GM12875 (cell line): Measurements from ENCODE around the gene CLCN2.

Experiments
- H3K4me3 ChIP-seq: one replicate; pipeline ENCODE4 v1.5.1; 2011; ENCODE audit warnings: low read depth, low read length, control low read depth
- TF ChIP-seq, protein P1 (sequence below): IDR thresholded peaks from 2 replicates; pipeline ENCODE4 v1.5.1; 2011; ENCODE audit warnings: low read depth, mild to moderate bottlenecking, control low read depth, inconsistent platforms, low read length, moderate library complexity, borderline replicate concordance; ENCODE audit not compliant: insufficient read depth

Gene CLCN2

DNA sequence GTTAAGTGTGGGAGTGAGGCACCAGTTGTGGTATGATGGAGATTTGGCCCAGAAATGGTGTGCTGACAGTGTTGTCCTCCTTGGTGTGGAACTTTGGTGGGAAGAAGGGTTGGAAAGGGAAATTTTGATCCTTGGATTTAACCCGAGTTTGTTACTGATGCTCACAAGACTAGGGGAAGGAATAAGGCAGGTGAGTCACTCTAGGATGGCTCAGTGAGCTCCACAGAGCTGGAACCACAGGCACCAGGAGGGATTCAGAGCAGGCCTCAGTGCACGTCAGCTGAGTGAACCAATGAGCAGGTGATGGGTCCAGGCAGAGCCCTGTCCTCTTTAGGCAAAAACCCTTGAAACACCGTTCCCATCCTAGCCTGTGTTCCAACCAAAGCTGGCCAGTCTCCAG, 29.9 kb upstream of the CLCN2 start:
- TF ChIP-seq, protein P1, sequence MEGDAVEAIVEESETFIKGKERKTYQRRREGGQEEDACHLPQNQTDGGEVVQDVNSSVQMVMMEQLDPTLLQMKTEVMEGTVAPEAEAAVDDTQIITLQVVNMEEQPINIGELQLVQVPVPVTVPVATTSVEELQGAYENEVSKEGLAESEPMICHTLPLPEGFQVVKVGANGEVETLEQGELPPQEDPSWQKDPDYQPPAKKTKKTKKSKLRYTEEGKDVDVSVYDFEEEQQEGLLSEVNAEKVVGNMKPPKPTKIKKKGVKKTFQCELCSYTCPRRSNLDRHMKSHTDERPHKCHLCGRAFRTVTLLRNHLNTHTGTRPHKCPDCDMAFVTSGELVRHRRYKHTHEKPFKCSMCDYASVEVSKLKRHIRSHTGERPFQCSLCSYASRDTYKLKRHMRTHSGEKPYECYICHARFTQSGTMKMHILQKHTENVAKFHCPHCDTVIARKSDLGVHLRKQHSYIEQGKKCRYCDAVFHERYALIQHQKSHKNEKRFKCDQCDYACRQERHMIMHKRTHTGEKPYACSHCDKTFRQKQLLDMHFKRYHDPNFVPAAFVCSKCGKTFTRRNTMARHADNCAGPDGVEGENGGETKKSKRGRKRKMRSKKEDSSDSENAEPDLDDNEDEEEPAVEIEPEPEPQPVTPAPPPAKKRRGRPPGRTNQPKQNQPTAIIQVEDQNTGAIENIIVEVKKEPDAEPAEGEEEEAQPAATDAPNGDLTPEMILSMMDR = no peak
- H3K4me3 ChIP-seq = no peak overlapping the region

DNA sequence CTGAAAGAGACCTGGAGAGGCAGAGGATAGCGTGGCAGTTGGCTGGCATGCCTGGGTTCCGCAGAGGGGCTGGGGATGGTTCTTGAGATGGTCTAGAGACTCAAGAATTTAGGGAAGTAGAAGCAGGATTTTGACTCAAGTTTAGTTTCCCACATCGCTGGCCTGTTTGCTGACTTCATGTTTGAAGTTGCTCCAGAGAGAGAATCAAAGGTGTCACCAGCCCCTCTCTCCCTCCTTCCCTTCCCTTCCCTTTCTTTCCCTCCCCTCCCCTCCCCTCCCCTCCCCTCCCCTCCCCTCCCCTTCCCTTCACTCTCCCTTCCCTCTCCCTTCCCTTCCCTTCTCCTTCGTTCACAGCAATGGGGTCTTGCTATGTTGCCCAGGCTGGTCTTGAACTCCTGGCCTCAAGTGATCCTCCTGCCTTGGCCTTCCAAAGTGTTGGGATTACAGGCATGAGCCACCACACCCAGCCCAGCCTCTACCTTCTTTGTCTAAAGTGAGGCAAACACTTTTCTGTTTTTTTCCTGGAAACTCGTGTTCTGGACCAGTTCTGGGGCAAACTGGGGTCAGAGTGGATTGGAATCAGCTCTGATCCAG, 28.6 kb upstream of the CLCN2 start:
- TF ChIP-seq, protein P1 = no peak
- no peak overlapping the region for H3K4me3 ChIP-seq

DNA sequence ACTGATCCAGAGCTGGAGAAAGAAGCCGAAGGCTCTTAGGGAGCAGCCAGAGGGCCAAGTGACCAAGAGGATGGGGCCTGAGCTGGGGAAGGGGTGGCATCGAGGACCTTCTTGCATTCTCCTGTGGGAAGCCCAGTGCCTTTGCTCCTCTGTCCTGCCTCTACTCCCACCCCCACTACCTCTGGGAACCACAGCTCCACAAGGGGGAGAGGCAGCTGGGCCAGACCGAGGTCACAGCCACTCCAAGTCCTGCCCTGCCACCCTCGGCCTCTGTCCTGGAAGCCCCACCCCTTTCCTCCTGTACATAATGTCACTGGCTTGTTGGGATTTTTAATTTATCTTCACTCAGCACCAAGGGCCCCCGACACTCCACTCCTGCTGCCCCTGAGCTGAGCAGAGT, 28.0 kb upstream of the CLCN2 start:
- H3K4me3 ChIP-seq = no peak overlapping the region
- TF ChIP-seq, protein P1 = no peak

GRCh38 chr3:184388936-184389230, 27.5 kb upstream of the CLCN2 start:
- no peak overlapping the region for H3K4me3 ChIP-seq
- TF ChIP-seq, protein P1 = no peak

GRCh38 chr3:184388164-184388935, 26.9 kb upstream of the CLCN2 start:
- no peak overlapping the region for H3K4me3 ChIP-seq
- TF ChIP-seq, protein P1 = no peak

DNA sequence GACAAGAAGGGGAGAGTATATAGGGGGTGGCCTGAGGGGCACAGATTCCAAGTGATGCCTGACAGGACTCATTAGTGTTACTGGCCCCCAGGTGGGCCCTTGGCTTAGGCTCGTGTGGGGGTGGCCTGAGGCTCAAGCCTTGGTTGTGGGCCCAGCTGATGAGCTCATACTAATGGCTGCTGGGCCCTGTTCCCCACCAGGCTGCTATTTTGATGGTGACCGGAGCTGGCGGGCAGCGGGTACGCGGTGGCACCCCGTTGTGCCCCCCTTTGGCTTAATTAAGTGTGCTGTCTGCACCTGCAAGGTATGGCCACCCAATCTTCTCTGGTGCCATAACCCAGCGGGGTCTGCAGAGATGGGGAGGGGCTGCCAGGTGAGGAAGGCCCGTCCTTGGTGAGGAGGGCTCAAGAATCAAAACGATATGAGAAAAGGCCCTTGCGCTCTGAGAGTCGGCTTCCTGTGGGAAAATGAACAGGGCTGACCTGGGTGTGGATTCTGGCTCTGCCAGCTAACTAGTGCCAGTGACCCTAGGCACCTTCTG, 25.8 kb upstream of the CLCN2 start:
- TF ChIP-seq, protein P1 = no peak

More for the DNA sequence above, 25.8 kb upstream of the CLCN2 start:
- H3K4me3 ChIP-seq = no peak overlapping the region
